ENCODE measurements around the gene SLC51A. TPM values are rescaled to one million over a fixed set of nuclear protein-coding genes. Genes with fewer than 3 reads are reported as not detected.

The SLC51A gene
- total and polyA plus RNA-seq, 2 of the 13 experiments (the other 11 are each of a cell fraction or from before 2014, with no cell fraction given): 4.3 to 48.8 TPM

GRCh38 chr3:196189566-196190347, 26.6 kb upstream of the SLC51A start (continued):
- TF ChIP-seq ZNF251 (CRISPR knock-in tag; IDR thresholded peaks at IDR 0.05): no peak
- TF ChIP-seq ZNF18 (CRISPR knock-in tag; IDR thresholded peaks at IDR 0.05; ENCODE audit: insufficient replicate concordance): no peak
- TF ChIP-seq FOXJ3 (CRISPR knock-in tag; IDR thresholded peaks at IDR 0.05; ENCODE audit: borderline replicate concordance): no peak
- TF ChIP-seq HMGA1 (CRISPR knock-in tag; conservative IDR thresholded peaks at IDR 0.05): no peak
- TF ChIP-seq STAT5B (CRISPR knock-in tag; IDR thresholded peaks at IDR 0.05): no peak
- no peak for TF ChIP-seq ZMYM4 (CRISPR knock-in tag; IDR thresholded peaks at IDR 0.05)
- TF ChIP-seq FOXA1 (IDR thresholded peaks at IDR 0.05): no peak
- TF ChIP-seq FOXA1 (CRISPR knock-in tag; IDR thresholded peaks at IDR 0.05): no peak
- TF ChIP-seq MXD4 (CRISPR knock-in tag; IDR thresholded peaks at IDR 0.05): no peak

DNA sequence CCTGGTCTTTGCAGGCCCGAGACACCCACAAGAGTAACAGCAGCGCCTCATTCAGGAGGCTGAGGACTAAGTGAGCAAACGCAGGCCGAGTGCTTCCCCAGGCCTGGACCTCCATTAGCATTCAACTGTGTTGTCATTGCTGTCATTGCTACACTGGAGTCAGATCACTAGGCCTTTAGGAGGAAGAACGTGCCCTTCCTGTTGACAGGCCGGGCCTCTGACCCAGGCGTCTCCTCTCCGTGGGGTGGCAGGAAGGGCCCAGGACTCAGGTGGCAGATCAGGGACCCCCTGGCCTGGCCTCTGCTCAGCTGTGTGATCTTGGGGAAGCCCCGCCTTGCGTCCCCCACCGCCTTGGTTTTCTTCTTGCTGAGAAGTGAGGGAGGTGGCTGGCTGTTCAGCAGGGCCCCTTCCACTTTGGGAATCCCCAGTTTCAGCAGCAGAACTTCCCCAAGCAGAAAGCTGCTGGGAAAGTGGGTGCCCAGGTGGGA, 24.3 kb upstream of the SLC51A start:
- Histone ChIP-seq H3K4me1 (ENCODE audit: insufficient read depth, low read length) (peaks cover 58% of the 10 kb centered on the region), H3K79me2 (ENCODE audit: insufficient read depth, low read length) (no peaks in the 10 kb centered on the region), H3K27me3 (ENCODE audit: control insufficient read depth in 1 of 2, insufficient read depth in 2 of 2, low read length in 2 of 2) (peaks cover 3 to 47% of the 10 kb centered on the region in 2 experiments; a peak in 4 of 5 replicates), H3K9ac (ENCODE audit: insufficient read depth, low read depth, low read length) (peak overlapping the region; percentile 34; the same call in 1 of the 2 replicates), H3K27ac (ENCODE audit: extremely low read length, insufficient read depth, low read length) (no peak overlapping the region), H2AFZ (ENCODE audit: low read length) (peak overlapping the region; percentile 15), H3K4me3 (replicated peaks in 1 of 3; ENCODE audit: insufficient read depth in 1 of 3, low read depth in 2 of 3, low read length in 3 of 3) (peak overlapping the region in 1 of 3 experiments; percentile 48; a peak in 1 of 6 replicates), H3K4me2 (ENCODE audit: low read depth, low read length) (peak overlapping the region; percentile 56), H3K36me3 (replicated peaks in 1 of 2; ENCODE audit: control insufficient read depth in 1 of 2, insufficient read depth in 2 of 2, low read length in 2 of 2) (no peaks in the 10 kb centered on the region), H3K9me3 (ENCODE audit: low read length) (no peaks in the 10 kb centered on the region), H4K20me1 (ENCODE audit: insufficient read depth, low read length) (no peaks in the 10 kb centered on the region)
- 24% methylated on average over 4 of the region's 11 CpGs for WGBS (ENCODE audit: low lambda C conversion rate)
- ChIA-PET POLR2A (no interaction called here), CTCF (ENCODE audit: low intra/inter-chr PET ratio, low total read pairs) (interaction anchor here (0.7 kb wide), 1 partner anchor 10 kb away, joined by 3 read pairs; no protein-coding TSS in a partner anchor)
- DNase-seq (ENCODE audit: low spot score): peak; percentile 35
- FAIRE-seq: no peak
- in situ Hi-C loops (cut with HindIII; ENCODE audit: extremely low pct_ligation_motif_present, low pct_unique_long_range_greater_than_20kb) (loop anchor here (5.0 kb wide), 1 partner anchor 170 kb away; no protein-coding TSS in a partner anchor), intact Hi-C loops (cut with micrococcal nuclease; ENCODE audit: unreplicated experiment) (no loop called here)
- BruUV-seq (replicated peaks): no TSS peak
- ATAC-seq: peak; percentile 49
- TF ChIP-seq FOXP1 (IDR thresholded peaks at IDR 0.05): no peak
- no peak for TF ChIP-seq FOXP1 (CRISPR knock-in tag; IDR thresholded peaks at IDR 0.05)
- 0 out of 2 replicates have a peak, but pooled peaks have one; percentile 39 for TF ChIP-seq ZFY (CRISPR knock-in tag; IDR thresholded peaks at IDR 0.05)
- TF ChIP-seq KLF16 (CRISPR knock-in tag; IDR thresholded peaks at IDR 0.05): no peak
- TF ChIP-seq DR1 (CRISPR knock-in tag; IDR thresholded peaks at IDR 0.05): no peak
- no peak for TF ChIP-seq EP300 (IDR thresholded peaks at IDR 0.05; ENCODE audit: low read depth in 2 of 2, low read length in 2 of 2)
- TF ChIP-seq EP300 (CRISPR knock-in tag; IDR thresholded peaks at IDR 0.05; ENCODE audit: borderline replicate concordance): no peak
- no peak for TF ChIP-seq KDM5A (IDR thresholded peaks at IDR 0.05; ENCODE audit: borderline replicate concordance, low read length)
- peak; percentile 55 for TF ChIP-seq STAG1 (CRISPR knock-in tag; IDR thresholded peaks at IDR 0.05)
- peak; percentile 47; the same call in 1 of the 2 replicates for TF ChIP-seq TARDBP (CRISPR knock-in tag; IDR thresholded peaks at IDR 0.05)
- no peak for TF ChIP-seq ZNF569 (CRISPR knock-in tag; IDR thresholded peaks at IDR 0.05; ENCODE audit: borderline replicate concordance)
- peak; percentile 7 for TF ChIP-seq TEAD3 (CRISPR knock-in tag; optimal IDR thresholded peaks at IDR 0.05; ENCODE audit: borderline replicate concordance)
- TF ChIP-seq ZFP41 (CRISPR knock-in tag; IDR thresholded peaks at IDR 0.05; ENCODE audit: borderline replicate concordance): no peak
- no peak for TF ChIP-seq ZBTB37 (CRISPR knock-in tag; IDR thresholded peaks at IDR 0.05)
